Measurements from ENCODE around the gene NOP16. TPM values are rescaled to one million over a fixed set of nuclear protein-coding genes. Genes with fewer than 3 reads are reported as not detected.
A peak's percentile ranks its signal among the peaks of the same experiment; 100 is the strongest.

NOP16 gene
- total and polyA plus RNA-seq, 2 of the 13 experiments (the other 11 are each of a cell fraction or from before 2014, with no cell fraction given): 43.3 to 48.4 TPM

DNA sequence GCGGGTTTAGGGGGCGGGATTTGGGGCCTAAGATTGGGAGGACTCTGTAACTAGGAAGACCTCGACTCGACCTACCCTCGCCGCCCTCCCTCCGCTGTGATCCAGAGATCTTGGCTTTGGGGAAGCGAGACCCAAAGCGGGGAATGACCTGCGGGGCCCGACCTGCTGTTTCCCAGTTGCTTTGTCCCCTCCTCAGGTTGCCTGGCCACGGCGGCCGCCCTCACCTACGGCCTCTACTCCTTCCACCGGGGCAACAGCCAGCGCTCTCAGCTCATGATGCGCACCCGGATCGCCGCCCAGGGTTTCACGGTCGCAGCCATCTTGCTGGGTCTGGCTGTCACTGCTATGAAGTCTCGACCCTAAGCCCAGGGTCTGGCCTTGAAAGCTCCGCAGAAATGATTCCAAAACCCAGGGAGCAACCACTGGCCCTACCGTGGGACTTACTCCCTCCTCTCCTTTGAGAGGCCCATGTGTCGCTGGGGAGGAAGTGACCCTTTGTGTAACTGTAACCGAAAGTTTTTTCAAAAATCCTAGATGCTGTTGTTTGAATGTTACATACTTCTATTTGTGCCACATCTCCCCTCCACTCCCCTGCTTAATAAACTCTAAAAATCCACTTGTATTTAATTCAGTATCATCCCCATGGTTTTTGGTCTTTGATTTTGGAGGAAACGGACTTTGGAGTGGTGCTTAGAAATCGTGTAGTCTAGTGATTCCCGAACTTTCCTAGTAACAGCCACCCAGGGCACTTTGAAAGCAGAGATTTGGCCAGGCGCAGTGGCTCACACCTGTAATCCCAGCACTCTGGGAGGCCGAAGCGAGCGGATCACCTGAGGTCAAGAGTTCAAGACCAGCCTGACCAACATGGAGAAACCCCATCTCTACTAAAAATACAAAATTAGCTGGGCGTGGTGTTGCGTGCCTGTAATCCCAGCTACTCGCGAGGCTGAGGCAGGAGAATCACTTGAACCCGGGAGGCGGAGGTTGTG lies 1.0 kb upstream of the NOP16 start (continued):
- TF ChIP-seq NONO (IDR thresholded peaks at IDR 0.05): no peak
- TF ChIP-seq NONO (CRISPR knock-in tag; conservative IDR thresholded peaks at IDR 0.05): peak; percentile 12; the same call in 1 of the 2 replicates
- TF ChIP-seq DNMT3B (CRISPR knock-in tag; conservative IDR thresholded peaks at IDR 0.05): no peak
- no peak for TF ChIP-seq ZNF33B (CRISPR knock-in tag; IDR thresholded peaks at IDR 0.05)
- no peak for TF ChIP-seq SATB2 (CRISPR knock-in tag; IDR thresholded peaks at IDR 0.05)
- TF ChIP-seq DNMT1 (CRISPR knock-in tag; IDR thresholded peaks at IDR 0.05): no peak
- TF ChIP-seq ZGPAT (CRISPR knock-in tag; IDR thresholded peaks at IDR 0.05): peak; percentile 2; the same call in 1 of the 2 replicates
- TF ChIP-seq SRY (CRISPR knock-in tag; IDR thresholded peaks at IDR 0.05): no peak
- no peak for TF ChIP-seq ZNF746 (CRISPR knock-in tag; IDR thresholded peaks at IDR 0.05)
- TF ChIP-seq THYN1 (CRISPR knock-in tag; IDR thresholded peaks at IDR 0.05; ENCODE audit: borderline replicate concordance, low read depth): no peak
- no peak for TF ChIP-seq ZNF660 (CRISPR knock-in tag; IDR thresholded peaks at IDR 0.05; ENCODE audit: borderline replicate concordance, low read depth)
- TF ChIP-seq ZNF574 (CRISPR knock-in tag; IDR thresholded peaks at IDR 0.05): no peak
- no peak for TF ChIP-seq ZC3H4 (CRISPR knock-in tag; IDR thresholded peaks at IDR 0.05; ENCODE audit: borderline replicate concordance)
- no peak for TF ChIP-seq KLF15 (CRISPR knock-in tag; IDR thresholded peaks at IDR 0.05; ENCODE audit: borderline replicate concordance)
- no peak for TF ChIP-seq ESRRA (CRISPR knock-in tag; IDR thresholded peaks at IDR 0.05; ENCODE audit: low read depth)
- TF ChIP-seq SRSF4 (IDR thresholded peaks at IDR 0.05; ENCODE audit: low read depth, low read length, poor library complexity, severe bottlenecking): no peak
- TF ChIP-seq ATAD3A (CRISPR knock-in tag; IDR thresholded peaks at IDR 0.05): no peak
- TF ChIP-seq PHF21A (CRISPR knock-in tag; IDR thresholded peaks at IDR 0.05): peak; percentile 50
- no peak for TF ChIP-seq RFX3 (CRISPR knock-in tag; IDR thresholded peaks at IDR 0.05)
- TF ChIP-seq ZNF205 (CRISPR knock-in tag; IDR thresholded peaks at IDR 0.05): no peak
- TF ChIP-seq LCORL (IDR thresholded peaks at IDR 0.05): no peak
- no peak for TF ChIP-seq LCORL (CRISPR knock-in tag; IDR thresholded peaks at IDR 0.05)
- no peak for TF ChIP-seq ZFP36 (IDR thresholded peaks at IDR 0.05; ENCODE audit: borderline replicate concordance, low read depth, low read length, partially characterized antibody)
- no peak for TF ChIP-seq ZFP90 (CRISPR knock-in tag; IDR thresholded peaks at IDR 0.05; ENCODE audit: borderline replicate concordance)
- TF ChIP-seq KMT2B (CRISPR knock-in tag; IDR thresholded peaks at IDR 0.05): no peak
- no peak for TF ChIP-seq ATF7 (IDR thresholded peaks at IDR 0.05)
- TF ChIP-seq ATF7 (CRISPR knock-in tag; IDR thresholded peaks at IDR 0.05): no peak
- no peak for TF ChIP-seq ZNF720 (CRISPR knock-in tag; IDR thresholded peaks at IDR 0.05)
- no peak for TF ChIP-seq FOXA1 (IDR thresholded peaks at IDR 0.05)
- TF ChIP-seq FOXA1 (CRISPR knock-in tag; IDR thresholded peaks at IDR 0.05): no peak
